Measurements from ENCODE around the gene MIF4GD. TPM values are rescaled to one million over a fixed set of nuclear protein-coding genes. Genes with fewer than 3 reads are reported as not detected.

MIF4GD gene
- total and polyA plus RNA-seq, 2 of the 4 experiments (the other 2 are of a cell fraction), result 4.1 to 6.9 TPM

DNA sequence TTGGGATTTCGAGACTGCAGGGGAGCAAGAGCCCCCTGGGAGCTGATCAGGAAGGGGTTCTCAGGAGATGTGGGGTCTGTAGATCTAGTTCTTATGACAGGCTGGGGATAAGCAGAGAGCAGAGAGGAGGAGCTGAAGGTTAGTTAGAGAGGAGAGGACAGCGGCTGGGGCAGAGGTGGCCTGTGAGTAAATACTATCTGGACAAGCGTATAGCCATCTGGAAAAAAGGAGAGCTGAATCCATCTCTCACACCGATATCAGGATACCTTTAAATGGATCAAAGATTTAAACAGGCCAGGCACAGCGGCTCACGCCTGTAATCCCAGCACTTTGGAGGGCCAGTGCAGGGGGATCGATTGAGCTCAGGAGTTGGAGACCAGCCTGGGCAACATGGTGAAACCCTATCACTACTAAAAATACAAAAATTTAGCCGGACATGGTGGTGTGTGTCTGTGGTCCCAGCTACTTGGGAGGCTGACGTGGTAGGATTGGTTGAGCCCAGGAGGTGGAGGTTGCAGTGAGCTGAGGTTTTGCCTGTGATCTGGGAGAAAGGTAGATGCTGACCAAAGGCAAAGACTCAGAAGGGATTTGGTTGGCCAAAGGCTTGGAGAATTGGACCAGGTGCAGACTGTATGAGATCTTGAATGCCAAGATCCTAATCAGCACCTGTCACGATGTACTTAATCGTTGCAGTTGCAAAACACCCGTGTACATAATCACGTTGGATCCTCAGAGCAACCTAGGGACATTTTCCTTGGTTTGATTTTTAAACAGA is 37.1 kb upstream of the MIF4GD start:
- TF ChIP-seq CEBPB (IDR thresholded peaks at IDR 0.05; ENCODE audit: low read depth, low read length) (no peak), ELK1 (IDR thresholded peaks at IDR 0.05; ENCODE audit: borderline replicate concordance, low read depth, low read length) (no peak), FOS (IDR thresholded peaks at IDR 0.05; ENCODE audit: low read depth, low read length) (no peak), CHD1 (IDR thresholded peaks at IDR 0.05; ENCODE audit: low read depth, low read length) (no peak), BHLHE40 (IDR thresholded peaks at IDR 0.05; ENCODE audit: low read depth, low read length) (no peak), POLR2A (IDR thresholded peaks at IDR 0.05; ENCODE audit: low read depth, low read length) (no peak)
- Histone ChIP-seq H2BK20ac (ENCODE audit: low read depth, low read length) (no peak overlapping the region), H3K9me3 (ENCODE audit: control insufficient read depth, insufficient read depth, low read length) (no peaks in the 10 kb centered on the region), H2AK5ac (ENCODE audit: low read depth, low read length) (no peak overlapping the region), H2BK5ac (ENCODE audit: low read depth, low read length, poor library complexity, severe bottlenecking) (no peak overlapping the region), H3K23ac (ENCODE audit: low read depth, low read length) (no peak overlapping the region), H3K4me2 (ENCODE audit: low read depth, low read length) (no peak overlapping the region), H2BK120ac (ENCODE audit: low read depth, low read length) (no peak overlapping the region), H2AFZ (replicated peaks; ENCODE audit: low read length, poor library complexity) (no peak overlapping the region), H3K27ac (ENCODE audit: insufficient read depth, low read length) (no peak overlapping the region), H4K8ac (ENCODE audit: low read depth in 2 of 2, low read length in 2 of 2) (no peak overlapping the region), H4K91ac (ENCODE audit: insufficient read depth, low read depth, low read length) (no peak overlapping the region), H3K4me3 (ENCODE audit: insufficient read depth, low read depth, low read length) (no peak overlapping the region), H3K18ac (ENCODE audit: low read depth, low read length) (no peak overlapping the region), H4K5ac (ENCODE audit: low read depth, low read length) (no peak overlapping the region), H3K9me1 (ENCODE audit: insufficient read depth, low read length) (no peaks in the 10 kb centered on the region), H3K27me3 (ENCODE audit: control insufficient read depth, insufficient read depth, low read length) (no peaks in the 10 kb centered on the region), H3K14ac (replicated peaks; ENCODE audit: low read depth, low read length) (no peak overlapping the region), H3K56ac (ENCODE audit: extremely low read depth, insufficient read depth, low read length) (no peak overlapping the region), H4K20me1 (ENCODE audit: insufficient read depth, low read length) (no peaks in the 10 kb centered on the region), H3K36me3 (ENCODE audit: control insufficient read depth, insufficient read depth, low read length) (no peaks in the 10 kb centered on the region), H3K4me1 (ENCODE audit: control insufficient read depth, insufficient read depth, low read length) (no peaks in the 10 kb centered on the region), H3K9ac (ENCODE audit: low read depth, low read length) (no peak overlapping the region), H3K79me1 (ENCODE audit: low read depth in 1 of 2, low read length in 2 of 2) (no peaks in the 10 kb centered on the region), H3K4ac (ENCODE audit: low read depth, low read length) (no peak overlapping the region), H2BK15ac (ENCODE audit: low read depth, low read length) (no peak overlapping the region), H2AK9ac (replicated peaks; ENCODE audit: low read depth, low read length, poor library complexity) (no peak overlapping the region)
- in situ Hi-C loops (cut with MboI; ENCODE audit: low sequenced_read_pairs), result no loop called here
- dilution Hi-C loops (cut with HindIII; ENCODE audit: low sequenced_read_pairs, unreplicated experiment), result no loop called here
- ChIA-PET CTCF (no interaction called here), POLR2A (ENCODE audit: unreplicated experiment) (no interaction called here)
- no peak for ATAC-seq (ENCODE audit: low read depth)
- BruUV-seq (replicated peaks), result no TSS peak
- no peak for DNase-seq
- intact Hi-C loops (cut with micrococcal nuclease), result no loop called here
- 76% methylated on average over 3 of the region's 13 CpGs; no CpG with 5 or more reads in 1 of the 2 experiments for WGBS, 2 experiments (ENCODE audit: extremely low coverage in 2 of 2, insufficient read length in 1 of 2)

All from IMR-90 (cell line).